Natural killer cell (primary cell): Measurements from ENCODE around the gene RABEPK. TPM values are rescaled to one million over a fixed set of nuclear protein-coding genes. Genes with fewer than 3 reads are reported as not detected.

Experiments
- ATAC-seq, 3 donors: fragments of 150-1000 bp in 2 of 3; fragments of 200-7000 bp in 1 of 3; cut with Tn5 transposase; 1 replicate in 1 of 3; 2 replicates in 2 of 3; pipeline ENCODE4 v1.10.0; 2021; ENCODE audit warnings: mild to moderate bottlenecking in 2 of 3, moderate library complexity in 2 of 3
- DNase-seq, 2 donors: peaks; one replicate each; pipeline versions ENCODE4 v3.0.0 to v3.0.0-alpha.2; 2013 to 2021; ENCODE audit warnings: mixed read lengths in 1 of 2
- H3K27ac ChIP-seq: one replicate; pipeline ENCODE4 v1.5.1; 2013; ENCODE audit warnings: mild to moderate bottlenecking, low read length
- H3K27me3 ChIP-seq: one replicate; pipeline ENCODE4 v1.6.1; 2013; ENCODE audit warnings: low read length; ENCODE audit not compliant: control insufficient read depth, insufficient read depth
- H3K36me3 ChIP-seq: one replicate; pipeline ENCODE4 v1.6.1; 2013; ENCODE audit warnings: low read length; ENCODE audit not compliant: control insufficient read depth, insufficient read depth
- H3K4me1 ChIP-seq: one replicate; pipeline ENCODE4 v1.6.1; 2013; ENCODE audit warnings: low read length; ENCODE audit not compliant: control insufficient read depth, insufficient read depth
- H3K4me3 ChIP-seq: one replicate; pipeline ENCODE4 v1.5.1; 2013; ENCODE audit warnings: low read length
- H3K9me3 ChIP-seq: one replicate; pipeline ENCODE4 v1.6.1; 2013; ENCODE audit warnings: low read length; ENCODE audit not compliant: control insufficient read depth, insufficient read depth
- H3K27ac Mint-ChIP-seq, 2 donors: one replicate each; pipeline ENCODE4 v1.8.0; 2022; ENCODE audit warnings: mild to moderate bottlenecking in 2 of 2, mixed read lengths in 2 of 2, moderate library complexity in 1 of 2
- H3K27me3 Mint-ChIP-seq, 2 donors: one replicate each; pipeline ENCODE4 v1.8.0; 2022; ENCODE audit warnings: low read depth in 2 of 2, mixed read lengths in 2 of 2
- H3K36me3 Mint-ChIP-seq: one replicate; pipeline ENCODE4 v1.8.0; 2022; ENCODE audit warnings: mixed read lengths
- H3K4me1 Mint-ChIP-seq, 2 donors: one replicate each; pipeline ENCODE4 v1.8.0; 2022; ENCODE audit warnings: mixed read lengths in 2 of 2
- H3K4me3 Mint-ChIP-seq: one replicate; pipeline ENCODE4 v1.8.0; 2022; ENCODE audit warnings: mild to moderate bottlenecking, moderate library complexity, mixed read lengths
- H3K9me3 Mint-ChIP-seq, 2 donors: one replicate each; pipeline ENCODE4 v1.8.0; 2022; ENCODE audit warnings: mixed read lengths in 2 of 2
- WGBS: methylation state at CpG from one replicate; pipeline ENCODE4 v1.1.7; 2013; ENCODE audit warnings: missing lambda C conversion rate; ENCODE audit not compliant: insufficient coverage; 5-methylcytosine and 5-hydroxymethylcytosine counted together
- intact Hi-C: fragments of 100-400 bp; cut with micrococcal nuclease; formaldehyde crosslinking; loops from one replicate; pipeline ENCODE4 v1.14.2; 2022
- total RNA-seq, 4 donors: library from RNA; stranded (reverse); fragments of 120-200 nt in 1 of 4; gene quantifications; one replicate each; pipeline versions ENCODE4 v1.2.3 to v1.2.4, GENCODE V29; 2013 to 2022
- TF ChIP-seq, protein P1 (sequence below): fragments of 200-600 bp; IDR thresholded peaks from one replicate; pipeline ENCODE4 v1.8.0; 2022; ENCODE audit warnings: antibody characterized with exemption

Gene RABEPK
- total RNA-seq, 3 donors from 2014 or later (not counting 1 experiment from before 2014, with no cell fraction given) = 10.6 to 13.1 (median 11.8) TPM

DNA sequence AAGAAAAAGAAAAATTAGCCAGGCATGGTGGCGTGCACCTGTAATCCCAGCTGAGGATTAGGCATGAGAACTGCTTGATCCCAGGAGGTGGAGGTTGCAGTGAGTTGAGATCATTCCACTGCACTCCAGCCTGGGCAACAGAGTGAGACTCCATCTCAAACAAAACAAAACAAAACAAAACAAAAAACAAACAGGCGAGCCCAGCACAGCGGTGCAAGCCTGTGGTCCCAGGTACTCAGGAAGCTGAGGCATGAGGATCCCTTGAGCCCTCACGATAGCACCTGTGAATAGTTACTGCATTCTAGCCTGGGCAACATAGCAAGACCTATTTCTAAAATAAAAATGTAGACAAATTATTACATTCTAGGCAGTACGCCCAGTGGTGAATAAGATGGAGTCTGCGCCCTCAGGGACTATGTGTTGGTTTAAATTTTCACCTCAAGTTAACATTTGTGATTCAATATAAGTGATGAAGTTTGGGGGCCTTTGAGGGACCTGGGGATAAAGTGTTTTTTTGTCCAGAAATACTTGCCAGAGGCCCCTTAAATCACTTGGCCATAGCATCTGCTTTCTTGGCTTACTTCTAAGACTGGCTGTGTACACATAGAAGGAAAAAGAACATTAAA lies 57.9 kb downstream of the RABEPK start:
- TF ChIP-seq, protein P1, sequence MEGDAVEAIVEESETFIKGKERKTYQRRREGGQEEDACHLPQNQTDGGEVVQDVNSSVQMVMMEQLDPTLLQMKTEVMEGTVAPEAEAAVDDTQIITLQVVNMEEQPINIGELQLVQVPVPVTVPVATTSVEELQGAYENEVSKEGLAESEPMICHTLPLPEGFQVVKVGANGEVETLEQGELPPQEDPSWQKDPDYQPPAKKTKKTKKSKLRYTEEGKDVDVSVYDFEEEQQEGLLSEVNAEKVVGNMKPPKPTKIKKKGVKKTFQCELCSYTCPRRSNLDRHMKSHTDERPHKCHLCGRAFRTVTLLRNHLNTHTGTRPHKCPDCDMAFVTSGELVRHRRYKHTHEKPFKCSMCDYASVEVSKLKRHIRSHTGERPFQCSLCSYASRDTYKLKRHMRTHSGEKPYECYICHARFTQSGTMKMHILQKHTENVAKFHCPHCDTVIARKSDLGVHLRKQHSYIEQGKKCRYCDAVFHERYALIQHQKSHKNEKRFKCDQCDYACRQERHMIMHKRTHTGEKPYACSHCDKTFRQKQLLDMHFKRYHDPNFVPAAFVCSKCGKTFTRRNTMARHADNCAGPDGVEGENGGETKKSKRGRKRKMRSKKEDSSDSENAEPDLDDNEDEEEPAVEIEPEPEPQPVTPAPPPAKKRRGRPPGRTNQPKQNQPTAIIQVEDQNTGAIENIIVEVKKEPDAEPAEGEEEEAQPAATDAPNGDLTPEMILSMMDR = no peak
- no peak overlapping the region for H3K27ac ChIP-seq

DNA sequence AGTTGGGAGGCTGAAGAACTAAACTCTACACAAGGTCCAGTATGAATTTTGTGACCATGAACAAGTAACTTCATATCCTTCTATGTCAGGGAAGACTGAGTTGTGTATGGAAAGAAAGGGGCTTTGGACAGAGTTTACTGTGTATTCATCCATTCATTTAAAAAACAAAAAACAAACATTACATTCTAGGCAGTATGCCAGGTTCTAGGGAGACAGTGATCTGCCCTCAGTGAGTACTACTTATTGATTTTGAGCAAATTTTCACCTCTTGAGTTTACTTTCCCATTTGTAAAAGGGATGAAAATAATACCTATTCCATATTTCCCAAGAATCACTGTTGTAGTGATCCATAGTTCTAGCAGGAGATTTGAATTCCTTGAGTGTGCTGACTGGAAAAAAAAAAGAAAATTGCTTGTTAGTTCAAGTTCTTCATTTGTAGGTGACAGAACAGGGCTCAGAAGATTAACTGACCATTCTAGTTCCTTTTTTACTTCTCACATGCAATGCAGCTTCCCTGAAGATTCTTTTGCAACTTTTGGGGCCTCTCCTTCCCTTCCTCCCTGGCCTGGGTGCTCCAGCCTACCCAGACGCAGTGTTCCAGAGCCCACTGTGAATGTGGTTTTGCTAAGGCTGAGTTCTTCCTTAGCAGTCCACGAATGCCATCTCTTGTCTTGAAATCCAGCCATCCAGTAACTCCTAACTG lies 58.6 kb downstream of the RABEPK start:
- DNase-seq (no peak), ATAC-seq (no peak)
- Histone ChIP-seq H3K27ac (no peak overlapping the region), H3K9me3 (no peaks in the 10 kb centered on the region), H3K4me1 (peaks cover 14% of the 10 kb centered on the region), H3K27me3 (no peaks in the 10 kb centered on the region), H3K36me3 (no peaks in the 10 kb centered on the region), H3K4me3 (no peak overlapping the region)
- intact Hi-C loops = no loop called here
- Mint-ChIP-seq H3K4me1 (peaks cover 24 to 32% of the 10 kb centered on the region in 2 donors), H3K9me3 (no peaks in the 10 kb centered on the region), H3K27me3 (no peaks in the 10 kb centered on the region), H3K36me3 (no peaks in the 10 kb centered on the region), H3K4me3 (peak overlapping the region; percentile 21), H3K27ac (peak overlapping the region in 1 of 2 donors; percentile 35)
- TF ChIP-seq, protein P1 = no peak
- WGBS = 31% methylated on average over 2 of the region's 2 CpGs

More for the DNA sequence above, 57.9 kb downstream of the RABEPK start:
- 92% methylated on average over 6 of the region's 6 CpGs for WGBS
- no peak for ATAC-seq
- Histone ChIP-seq H3K4me3 (no peak overlapping the region), H3K36me3 (no peaks in the 10 kb centered on the region), H3K4me1 (peaks cover 14% of the 10 kb centered on the region), H3K9me3 (no peaks in the 10 kb centered on the region), H3K27me3 (no peaks in the 10 kb centered on the region)
- Mint-ChIP-seq H3K9me3 (no peaks in the 10 kb centered on the region), H3K4me3 (no peak overlapping the region), H3K4me1 (peaks cover 21 to 26% of the 10 kb centered on the region in 2 donors), H3K27me3 (no peaks in the 10 kb centered on the region), H3K36me3 (no peaks in the 10 kb centered on the region), H3K27ac (no peak overlapping the region)
- no peak for DNase-seq
- intact Hi-C loops = no loop called here

DNA sequence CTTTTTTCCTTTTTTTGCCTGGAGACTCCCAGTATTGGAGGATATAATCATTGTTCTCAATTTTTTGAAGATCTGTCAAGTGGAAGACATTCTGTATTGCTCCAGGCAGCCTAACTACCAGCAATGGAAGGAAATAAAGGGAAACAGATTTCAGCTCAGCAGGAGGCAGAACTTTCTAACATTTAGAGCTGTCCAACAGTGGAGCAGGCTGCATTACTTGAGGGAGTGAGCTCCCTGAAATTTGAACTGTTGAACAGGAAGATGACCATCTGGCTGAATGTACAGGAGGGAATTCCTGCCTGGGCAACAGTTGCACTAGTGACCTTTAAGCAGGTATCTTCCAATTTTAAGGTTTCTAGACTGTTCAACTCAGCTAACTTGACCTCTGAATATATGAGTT lies 60.2 kb downstream of the RABEPK start:
- Mint-ChIP-seq H3K27ac (peak overlapping the region; percentile 90 to 97), H3K36me3 (no peaks in the 10 kb centered on the region), H3K9me3 (no peaks in the 10 kb centered on the region), H3K27me3 (no peaks in the 10 kb centered on the region), H3K4me3 (peak overlapping the region; percentile 100), H3K4me1 (peaks cover 35 to 43% of the 10 kb centered on the region in 2 donors)
- intact Hi-C loops = no loop called here
- TF ChIP-seq, protein P1 = no peak
- no peaks in the 10 kb centered on the region for H3K27me3 ChIP-seq
- DNase-seq (no peak), ATAC-seq (no peak)
- H3K4me3 ChIP-seq = no peak overlapping the region
- peak overlapping the region; percentile 23 for H3K27ac ChIP-seq
- H3K36me3 ChIP-seq = no peaks in the 10 kb centered on the region
- peaks cover 14% of the 10 kb centered on the region for H3K4me1 ChIP-seq
- H3K9me3 ChIP-seq = no peaks in the 10 kb centered on the region
